ENCODE data around the gene CYB5R3.
"Not testable (repeated sequence)": the region's sequence is repeated elsewhere in the genome, so short reads cannot be mapped to it uniquely, and the experiment has no call there.

CYB5R3 gene

GRCh38 chr22:42677936-42678335 lies 28.7 kb upstream of the CYB5R3 start:
- DNase-seq = not testable (repeated sequence)

GRCh38 chr22:42676059-42676607 lies 26.9 kb upstream of the CYB5R3 start:
- no peak for DNase-seq

- peak; percentile 72 for DNase-seq
Observed at GRCh38 chr22:42673898-42674401, 24.8 kb upstream of the CYB5R3 start.

- not testable (repeated sequence) for DNase-seq
Observed at GRCh38 chr22:42673071-42673470, 23.9 kb upstream of the CYB5R3 start.

GRCh38 chr22:42670921-42671709 lies 21.9 kb upstream of the CYB5R3 start:
- DNase-seq = no peak

GRCh38 chr22:42670046-42670445 lies 20.9 kb upstream of the CYB5R3 start:
- no peak for DNase-seq

GRCh38 chr22:42666393-42666792 lies 17.2 kb upstream of the CYB5R3 start:
- not testable (repeated sequence) for DNase-seq

GRCh38 chr22:42664976-42665831 lies 16.0 kb upstream of the CYB5R3 start:
- DNase-seq = no peak

- DNase-seq = peak; percentile 82
Observed at GRCh38 chr22:42661985-42662831, 13.0 kb upstream of the CYB5R3 start.

- DNase-seq = no peak
Observed at GRCh38 chr22:42656578-42656977, 7.4 kb upstream of the CYB5R3 start.

- DNase-seq = peak; percentile 94
Observed at GRCh38 chr22:42655693-42656092, 6.5 kb upstream of the CYB5R3 start.

- DNase-seq = no peak
Observed at GRCh38 chr22:42654436-42655073, 5.4 kb upstream of the CYB5R3 start.

GRCh38 chr22:42653999-42654398 lies 4.8 kb upstream of the CYB5R3 start:
- no peak for DNase-seq

GRCh38 chr22:42651134-42651533 lies 1.9 kb upstream of the CYB5R3 start:
- DNase-seq = peak; percentile 72

GRCh38 chr22:42648368-42649245 lies 585 bp downstream of the CYB5R3 start:
- DNase-seq = peak; percentile 71

- DNase-seq = no peak
Observed at GRCh38 chr22:42648017-42648367, 1.2 kb downstream of the CYB5R3 start.

- DNase-seq = peak; percentile 13
Observed at GRCh38 chr22:42646569-42647525, 2.3 kb downstream of the CYB5R3 start.

- DNase-seq = peak; percentile 23
Observed at GRCh38 chr22:42645938-42646568, 3.1 kb downstream of the CYB5R3 start.

- DNase-seq = peak; percentile 11
Observed at GRCh38 chr22:42645341-42645937, 3.8 kb downstream of the CYB5R3 start.

All from DMS53 (cell line).